ENCODE results near the gene ABCC5. TPM values are rescaled to one million over a fixed set of nuclear protein-coding genes. Genes with fewer than 3 reads are reported as not detected.

Gene ABCC5
- total RNA-seq, 3 donors from 2014 or later (not counting 1 experiment from before 2014, with no cell fraction given), result 15.6 to 32.5 (median 27.1) TPM

GRCh38 chr3:184003187-184003967 is 14.3 kb downstream of the ABCC5 start:
- 94% methylated on average over 4 of the region's 5 CpGs for WGBS (ENCODE audit: insufficient coverage)
- Histone ChIP-seq H3K27ac (ENCODE audit: low read length) (no peak overlapping the region), H3K4me1 (ENCODE audit: control insufficient read depth, insufficient read depth, low read length) (peaks cover 3% of the 10 kb centered on the region), H3K4me3 (ENCODE audit: low read length) (no peak overlapping the region), H3K36me3 (ENCODE audit: control insufficient read depth, insufficient read depth, low read length) (no peaks in the 10 kb centered on the region), H3K9me3 (ENCODE audit: control insufficient read depth, insufficient read depth, low read length) (no peaks in the 10 kb centered on the region), H3K27me3 (ENCODE audit: control insufficient read depth, insufficient read depth, low read length) (no peaks in the 10 kb centered on the region)
- Mint-ChIP-seq H3K27me3 (ENCODE audit: low read depth in 2 of 2) (no peaks in the 10 kb centered on the region), H3K4me1 (peaks cover 0 to 18% of the 10 kb centered on the region in 2 donors), H3K4me3 (no peak overlapping the region), H3K27ac (no peak overlapping the region), H3K36me3 (no peaks in the 10 kb centered on the region), H3K9me3 (no peaks in the 10 kb centered on the region)
- intact Hi-C loops (cut with micrococcal nuclease), result no loop called here
- ATAC-seq (no peak), DNase-seq (no peak)
- TF ChIP-seq CTCF (IDR thresholded peaks at IDR 0.05), result no peak

- H3K36me3 ChIP-seq (ENCODE audit: control insufficient read depth, insufficient read depth, low read length), result no peaks in the 10 kb centered on the region
- H3K27me3 ChIP-seq (ENCODE audit: control insufficient read depth, insufficient read depth, low read length), result no peaks in the 10 kb centered on the region
- H3K9me3 ChIP-seq (ENCODE audit: control insufficient read depth, insufficient read depth, low read length), result no peaks in the 10 kb centered on the region
- no peak overlapping the region for H3K4me3 Mint-ChIP-seq
- no peaks in the 10 kb centered on the region for H3K27me3 Mint-ChIP-seq (ENCODE audit: low read depth in 2 of 2)
- H3K27ac ChIP-seq (ENCODE audit: low read length), result no peak overlapping the region
- no peak overlapping the region for H3K27ac Mint-ChIP-seq
- no peak overlapping the region for H3K4me3 ChIP-seq (ENCODE audit: low read length)
- H3K36me3 Mint-ChIP-seq, result no peaks in the 10 kb centered on the region
- H3K9me3 Mint-ChIP-seq, result no peaks in the 10 kb centered on the region
- peaks cover 3% of the 10 kb centered on the region for H3K4me1 ChIP-seq (ENCODE audit: control insufficient read depth, insufficient read depth, low read length)
- no peak for DNase-seq
- 93% methylated on average over 11 of the region's 11 CpGs for WGBS (ENCODE audit: insufficient coverage)
- no peak for TF ChIP-seq CTCF (IDR thresholded peaks at IDR 0.05)
- no peak for ATAC-seq
- intact Hi-C loops (cut with micrococcal nuclease), result no loop called here
- H3K4me1 Mint-ChIP-seq, result peaks cover 0 to 18% of the 10 kb centered on the region in 2 donors
These were observed 15.2 kb downstream of the ABCC5 start for GRCh38 chr3:184002469-184002868.

- no peak for DNase-seq
- Mint-ChIP-seq H3K9me3 (no peaks in the 10 kb centered on the region), H3K27me3 (ENCODE audit: low read depth in 2 of 2) (no peaks in the 10 kb centered on the region), H3K4me1 (peaks cover 0 to 18% of the 10 kb centered on the region in 2 donors), H3K27ac (no peak overlapping the region), H3K4me3 (no peak overlapping the region), H3K36me3 (no peaks in the 10 kb centered on the region)
- H3K9me3 ChIP-seq (ENCODE audit: control insufficient read depth, insufficient read depth, low read length), result no peaks in the 10 kb centered on the region
- intact Hi-C loops (cut with micrococcal nuclease), result no loop called here
- H3K27me3 ChIP-seq (ENCODE audit: control insufficient read depth, insufficient read depth, low read length), result no peaks in the 10 kb centered on the region
- H3K36me3 ChIP-seq (ENCODE audit: control insufficient read depth, insufficient read depth, low read length), result no peaks in the 10 kb centered on the region
- H3K4me3 ChIP-seq (ENCODE audit: low read length), result no peak overlapping the region
- TF ChIP-seq CTCF (IDR thresholded peaks at IDR 0.05), result no peak
- WGBS (ENCODE audit: insufficient coverage), result 92% methylated on average over 3 of the region's 3 CpGs
- H3K4me1 ChIP-seq (ENCODE audit: control insufficient read depth, insufficient read depth, low read length), result peaks cover 3% of the 10 kb centered on the region
- H3K27ac ChIP-seq (ENCODE audit: low read length), result no peak overlapping the region
- ATAC-seq, result no peak
These were observed 15.9 kb downstream of the ABCC5 start for GRCh38 chr3:184001761-184002160.

- WGBS (ENCODE audit: insufficient coverage), result 91% methylated on average over 4 of the region's 5 CpGs
- Mint-ChIP-seq H3K4me3 (no peak overlapping the region), H3K27ac (no peak overlapping the region), H3K36me3 (peaks cover 12% of the 10 kb centered on the region), H3K9me3 (no peaks in the 10 kb centered on the region), H3K27me3 (ENCODE audit: low read depth in 2 of 2) (no peaks in the 10 kb centered on the region), H3K4me1 (no peaks in the 10 kb centered on the region)
- Histone ChIP-seq H3K4me1 (ENCODE audit: control insufficient read depth, insufficient read depth, low read length) (no peaks in the 10 kb centered on the region), H3K27me3 (ENCODE audit: control insufficient read depth, insufficient read depth, low read length) (no peaks in the 10 kb centered on the region), H3K27ac (ENCODE audit: low read length) (no peak overlapping the region), H3K9me3 (ENCODE audit: control insufficient read depth, insufficient read depth, low read length) (no peaks in the 10 kb centered on the region), H3K4me3 (ENCODE audit: low read length) (no peak overlapping the region), H3K36me3 (ENCODE audit: control insufficient read depth, insufficient read depth, low read length) (peaks cover 11% of the 10 kb centered on the region)
- intact Hi-C loops (cut with micrococcal nuclease), result no loop called here
- TF ChIP-seq CTCF (IDR thresholded peaks at IDR 0.05), result no peak
- DNase-seq, result no peak
- no peak for ATAC-seq
These were observed 26.3 kb downstream of the ABCC5 start for GRCh38 chr3:183991403-183991802.
